Thyroid gland (tissue), 4 donors: ENCODE results near the gene FTSJ1.

Experiments used
- POLR2A ChIP-seq, 2 donors: fragments of 450-650 bp; IDR thresholded peaks; one replicate each; pipeline ENCODE4 v1.6.1; 2017; ENCODE audit warnings: antibody characterized with exemption in 2 of 2, mild to moderate bottlenecking in 2 of 2, moderate library complexity in 1 of 2
- TF ChIP-seq, protein P1 (sequence below), 6 experiments: fragments of 200-600 bp in 3 of 6; fragments of 450-650 bp in 3 of 6; sonication (generic) in 3 of 6; IDR thresholded peaks; one replicate each; pipeline ENCODE4 v1.5.1; 2016 to 2019; ENCODE audit warnings: antibody characterized with exemption in 6 of 6, mild to moderate bottlenecking in 2 of 6, inconsistent platforms in 1 of 6, moderate library complexity in 1 of 6

DNA sequence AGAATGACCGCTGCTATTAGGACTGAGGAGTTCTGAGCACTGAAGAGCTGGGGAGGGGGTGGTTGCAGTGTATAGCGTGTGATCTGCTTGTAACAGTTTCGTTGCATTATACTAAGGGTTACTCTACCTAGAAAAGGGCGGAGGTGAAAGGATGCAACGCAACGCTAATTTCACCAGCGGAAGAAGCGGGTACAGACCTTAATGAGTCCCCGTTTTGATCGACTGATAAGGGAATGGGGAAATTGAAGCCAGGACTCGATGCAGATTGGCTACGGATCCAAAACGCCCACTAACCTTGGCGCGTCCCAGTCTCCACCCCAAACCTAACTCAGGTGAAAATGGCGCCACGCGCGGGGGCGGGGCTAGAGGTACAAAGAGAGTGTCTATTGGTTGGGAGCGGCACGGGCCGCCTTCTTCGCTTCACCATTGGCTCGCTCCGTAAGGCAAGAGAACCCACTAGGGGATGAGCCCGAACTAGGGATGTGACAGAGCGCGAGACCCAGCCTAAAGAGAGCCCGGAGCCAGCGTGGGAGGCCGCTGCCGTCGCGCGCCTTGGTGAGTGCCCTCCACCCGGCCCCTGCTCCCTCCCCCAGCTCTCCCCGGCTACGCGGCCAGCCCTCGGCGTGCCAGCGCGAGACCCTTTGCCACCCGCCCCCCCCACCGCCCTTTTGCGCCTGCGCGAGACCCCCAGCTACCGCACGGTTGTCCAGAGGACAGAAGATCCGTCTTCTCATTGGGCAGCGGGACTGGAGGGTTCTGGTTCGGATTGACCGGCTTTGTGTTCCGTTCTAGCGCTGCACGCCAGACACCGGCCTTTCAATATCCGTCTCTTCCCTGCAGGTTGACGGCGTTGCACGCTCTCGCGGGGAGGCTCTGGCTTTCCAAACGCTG, 45.6 kb downstream of the FTSJ1 start, which contains the start of gene EBP:
- TF ChIP-seq, protein P1, sequence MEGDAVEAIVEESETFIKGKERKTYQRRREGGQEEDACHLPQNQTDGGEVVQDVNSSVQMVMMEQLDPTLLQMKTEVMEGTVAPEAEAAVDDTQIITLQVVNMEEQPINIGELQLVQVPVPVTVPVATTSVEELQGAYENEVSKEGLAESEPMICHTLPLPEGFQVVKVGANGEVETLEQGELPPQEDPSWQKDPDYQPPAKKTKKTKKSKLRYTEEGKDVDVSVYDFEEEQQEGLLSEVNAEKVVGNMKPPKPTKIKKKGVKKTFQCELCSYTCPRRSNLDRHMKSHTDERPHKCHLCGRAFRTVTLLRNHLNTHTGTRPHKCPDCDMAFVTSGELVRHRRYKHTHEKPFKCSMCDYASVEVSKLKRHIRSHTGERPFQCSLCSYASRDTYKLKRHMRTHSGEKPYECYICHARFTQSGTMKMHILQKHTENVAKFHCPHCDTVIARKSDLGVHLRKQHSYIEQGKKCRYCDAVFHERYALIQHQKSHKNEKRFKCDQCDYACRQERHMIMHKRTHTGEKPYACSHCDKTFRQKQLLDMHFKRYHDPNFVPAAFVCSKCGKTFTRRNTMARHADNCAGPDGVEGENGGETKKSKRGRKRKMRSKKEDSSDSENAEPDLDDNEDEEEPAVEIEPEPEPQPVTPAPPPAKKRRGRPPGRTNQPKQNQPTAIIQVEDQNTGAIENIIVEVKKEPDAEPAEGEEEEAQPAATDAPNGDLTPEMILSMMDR (IDR thresholded peaks at IDR 0.05) = no peak
- TF ChIP-seq POLR2A (IDR thresholded peaks at IDR 0.05) = peak in 1 of 2 donors; percentile 76
